ENCODE results near the gene IRF2. TPM values are rescaled to one million over a fixed set of nuclear protein-coding genes. Genes with fewer than 3 reads are reported as not detected.

Gene IRF2
- total RNA-seq, 6 experiments from 2014 or later: 13.4 to 24.0 (median 19.7) TPM

GRCh38 chr4:184406958-184407391 is 67.4 kb downstream of the IRF2 start:
- Mint-ChIP-seq H3K4me3 (no peak overlapping the region), H3K36me3 (ENCODE audit: low read depth) (peaks cover 53% of the 10 kb centered on the region), H3K27ac (no peak overlapping the region), H3K27me3 (ENCODE audit: insufficient read depth) (no peaks in the 10 kb centered on the region), H3K9me3 (no peaks in the 10 kb centered on the region), H3K4me1 (ENCODE audit: low read depth) (peaks cover 45% of the 10 kb centered on the region)
- TF ChIP-seq CTCF (IDR thresholded peaks at IDR 0.05): no peak
- no peak for DNase-seq

- peaks cover 59% of the 10 kb centered on the region for H3K4me1 Mint-ChIP-seq (ENCODE audit: low read depth)
- no peak overlapping the region for H3K27ac Mint-ChIP-seq
- H3K9me3 Mint-ChIP-seq: no peaks in the 10 kb centered on the region
- no peaks in the 10 kb centered on the region for H3K27me3 Mint-ChIP-seq (ENCODE audit: insufficient read depth)
- H3K4me3 Mint-ChIP-seq: no peak overlapping the region
- TF ChIP-seq CTCF (IDR thresholded peaks at IDR 0.05): no peak
- no peak for DNase-seq
- H3K36me3 Mint-ChIP-seq (ENCODE audit: low read depth): peaks cover 51% of the 10 kb centered on the region
These were observed 70.3 kb downstream of the IRF2 start for GRCh38 chr4:184404047-184404446.

- no peak for DNase-seq
- Mint-ChIP-seq H3K36me3 (ENCODE audit: low read depth) (peaks cover 46% of the 10 kb centered on the region), H3K4me1 (ENCODE audit: low read depth) (peaks cover 52% of the 10 kb centered on the region), H3K4me3 (no peak overlapping the region), H3K27me3 (ENCODE audit: insufficient read depth) (no peaks in the 10 kb centered on the region), H3K27ac (no peak overlapping the region), H3K9me3 (no peaks in the 10 kb centered on the region)
- no peak for TF ChIP-seq CTCF (IDR thresholded peaks at IDR 0.05)
These were observed 71.0 kb downstream of the IRF2 start for GRCh38 chr4:184403384-184403781.

- H3K4me3 Mint-ChIP-seq: no peak overlapping the region
- no peak for DNase-seq
- no peak for TF ChIP-seq CTCF (IDR thresholded peaks at IDR 0.05)
- peaks cover 47% of the 10 kb centered on the region for H3K4me1 Mint-ChIP-seq (ENCODE audit: low read depth)
- no peaks in the 10 kb centered on the region for H3K27me3 Mint-ChIP-seq (ENCODE audit: insufficient read depth)
- no peaks in the 10 kb centered on the region for H3K9me3 Mint-ChIP-seq
- H3K27ac Mint-ChIP-seq: no peak overlapping the region
- H3K36me3 Mint-ChIP-seq (ENCODE audit: low read depth): peaks cover 44% of the 10 kb centered on the region
These were observed 71.5 kb downstream of the IRF2 start for GRCh38 chr4:184402740-184403383.

GRCh38 chr4:184402239-184402638 is 72.1 kb downstream of the IRF2 start:
- H3K27me3 Mint-ChIP-seq (ENCODE audit: insufficient read depth): no peaks in the 10 kb centered on the region
- peaks cover 42% of the 10 kb centered on the region for H3K36me3 Mint-ChIP-seq (ENCODE audit: low read depth)
- H3K27ac Mint-ChIP-seq: no peak overlapping the region

More at GRCh38 chr4:184402239-184402638, 72.1 kb downstream of the IRF2 start:
- Mint-ChIP-seq H3K9me3 (no peaks in the 10 kb centered on the region), H3K4me3 (no peak overlapping the region), H3K4me1 (ENCODE audit: low read depth) (peaks cover 41% of the 10 kb centered on the region)
- TF ChIP-seq CTCF (IDR thresholded peaks at IDR 0.05): no peak
- DNase-seq: no peak

Measured in HFFc6 (cell line).